ENCODE data around the gene PIK3R5.
A peak's percentile ranks its signal among the peaks of the same experiment; 100 is the strongest.
"Not testable (repeated sequence)": the region's sequence is repeated elsewhere in the genome, so short reads cannot be mapped to it uniquely, and the experiment has no call there.

The PIK3R5 gene

GRCh38 chr17:8887301-8887700, 78.2 kb downstream of the PIK3R5 start:
- no peaks in the 10 kb centered on the region for H3K4me1 ChIP-seq (ENCODE audit: insufficient read depth, low read length)
- no peak overlapping the region for H3K27ac ChIP-seq (ENCODE audit: low read length)
- TF ChIP-seq CTCF (IDR thresholded peaks at IDR 0.05; ENCODE audit: borderline replicate concordance, extremely low read depth, low read length, poor library complexity, severe bottlenecking) (no peak), EZH2 (IDR thresholded peaks at IDR 0.05; ENCODE audit: borderline replicate concordance, low read depth, low read length, severe bottlenecking) (no peak)
- DNase-seq (no peak), ATAC-seq (ENCODE audit: insufficient read depth, low read depth) (no peak)
- H3K9me3 ChIP-seq (ENCODE audit: insufficient read depth, low read length, severe bottlenecking), result no peaks in the 10 kb centered on the region
- peaks cover 74% of the 10 kb centered on the region for H3K36me3 ChIP-seq (ENCODE audit: insufficient read depth, low read length)
- no peak overlapping the region for H3K4me3 ChIP-seq (ENCODE audit: low read depth in 1 of 2, low read length in 2 of 2)
- no peak overlapping the region for H3K4me2 ChIP-seq (ENCODE audit: insufficient read depth, low read length)
- H3K79me2 ChIP-seq (ENCODE audit: insufficient read depth, low read length), result no peaks in the 10 kb centered on the region
- no peaks in the 10 kb centered on the region for H3K27me3 ChIP-seq (ENCODE audit: insufficient read depth, low read length, poor library complexity)
- H2AFZ ChIP-seq (ENCODE audit: low read depth, low read length), result no peak overlapping the region
- no peaks in the 10 kb centered on the region for H4K20me1 ChIP-seq (ENCODE audit: insufficient read depth, low read length)
- no peak overlapping the region for H3K9ac ChIP-seq (ENCODE audit: low read depth, low read length)

- TF ChIP-seq CTCF (IDR thresholded peaks at IDR 0.05; ENCODE audit: borderline replicate concordance, extremely low read depth, low read length, poor library complexity, severe bottlenecking) (no peak), EZH2 (IDR thresholded peaks at IDR 0.05; ENCODE audit: borderline replicate concordance, low read depth, low read length, severe bottlenecking) (no peak)
- H2AFZ ChIP-seq (ENCODE audit: low read depth, low read length), result no peak overlapping the region
- no peaks in the 10 kb centered on the region for H3K4me1 ChIP-seq (ENCODE audit: insufficient read depth, low read length)
- no peak overlapping the region for H3K4me2 ChIP-seq (ENCODE audit: insufficient read depth, low read length)
- no peaks in the 10 kb centered on the region for H4K20me1 ChIP-seq (ENCODE audit: insufficient read depth, low read length)
- peaks cover 81% of the 10 kb centered on the region for H3K36me3 ChIP-seq (ENCODE audit: insufficient read depth, low read length)
- no peaks in the 10 kb centered on the region for H3K9me3 ChIP-seq (ENCODE audit: insufficient read depth, low read length, severe bottlenecking)
- H3K79me2 ChIP-seq (ENCODE audit: insufficient read depth, low read length), result no peaks in the 10 kb centered on the region
- H3K9ac ChIP-seq (ENCODE audit: low read depth, low read length), result no peak overlapping the region
- no peaks in the 10 kb centered on the region for H3K27me3 ChIP-seq (ENCODE audit: insufficient read depth, low read length, poor library complexity)
- ATAC-seq (ENCODE audit: insufficient read depth, low read depth) (no peak), DNase-seq (no peak)
- peak overlapping the region; percentile 27; the same call in 1 of the 2 replicates for H3K27ac ChIP-seq (ENCODE audit: low read length)
- H3K4me3 ChIP-seq (ENCODE audit: low read depth in 1 of 2, low read length in 2 of 2), result no peak overlapping the region
Measured at GRCh38 chr17:8885967-8886684, 79.4 kb downstream of the PIK3R5 start.

DNA sequence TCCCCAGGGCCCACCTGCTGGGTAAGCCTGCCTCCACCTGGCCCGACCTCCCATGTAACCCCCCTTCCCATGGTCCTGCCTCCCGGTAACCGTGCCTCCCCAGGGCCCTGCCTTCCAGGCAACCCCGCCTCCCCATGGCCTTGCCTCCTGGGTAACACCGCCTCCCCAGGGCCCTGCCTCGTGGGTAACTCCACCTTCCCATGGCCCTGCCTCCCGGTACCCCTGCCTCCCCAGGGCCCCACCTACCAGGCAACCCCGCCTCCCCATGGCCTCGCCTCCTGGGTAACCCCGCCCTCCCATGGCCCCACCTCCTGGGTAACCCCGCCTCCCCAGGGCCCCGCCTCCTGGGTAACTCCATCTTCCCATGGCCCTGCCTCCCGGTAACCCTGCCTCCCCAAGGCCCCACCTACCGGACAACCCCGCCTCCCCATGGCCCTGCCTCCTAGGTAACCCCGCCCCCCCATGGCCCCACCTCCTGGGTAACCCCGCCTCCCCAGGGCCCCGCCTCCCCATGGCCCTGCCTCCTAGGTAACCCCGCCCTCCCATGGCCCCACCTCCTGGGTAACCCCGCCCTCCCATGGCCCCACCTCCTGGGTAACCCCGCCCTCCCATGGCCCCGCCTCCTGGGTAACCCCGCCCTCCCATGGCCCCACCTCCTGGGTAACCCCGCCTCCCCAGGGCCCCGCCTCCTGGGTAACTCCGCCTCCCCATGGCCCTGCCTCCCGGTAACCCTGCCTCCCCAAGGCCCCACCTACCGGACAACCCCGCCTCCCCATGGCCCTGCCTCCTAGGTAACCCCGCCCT, 80.1 kb downstream of the PIK3R5 start:
- H3K36me3 ChIP-seq (ENCODE audit: insufficient read depth, low read length), result peaks cover 83% of the 10 kb centered on the region
- DNase-seq, result peak; percentile 48
- H3K9ac ChIP-seq (ENCODE audit: low read depth, low read length); H3K27ac ChIP-seq (ENCODE audit: low read length); H3K4me2 ChIP-seq (ENCODE audit: insufficient read depth, low read length); H2AFZ ChIP-seq (ENCODE audit: low read depth, low read length); H4K20me1 ChIP-seq (ENCODE audit: insufficient read depth, low read length); H3K79me2 ChIP-seq (ENCODE audit: insufficient read depth, low read length); H3K4me1 ChIP-seq (ENCODE audit: insufficient read depth, low read length); H3K27me3 ChIP-seq (ENCODE audit: insufficient read depth, low read length, poor library complexity); H3K9me3 ChIP-seq (ENCODE audit: insufficient read depth, low read length, severe bottlenecking); H3K4me3 ChIP-seq (ENCODE audit: low read depth in 1 of 2, low read length in 2 of 2): not testable (repeated sequence)
- peak; percentile 62 for ATAC-seq (ENCODE audit: insufficient read depth, low read depth)

DNA sequence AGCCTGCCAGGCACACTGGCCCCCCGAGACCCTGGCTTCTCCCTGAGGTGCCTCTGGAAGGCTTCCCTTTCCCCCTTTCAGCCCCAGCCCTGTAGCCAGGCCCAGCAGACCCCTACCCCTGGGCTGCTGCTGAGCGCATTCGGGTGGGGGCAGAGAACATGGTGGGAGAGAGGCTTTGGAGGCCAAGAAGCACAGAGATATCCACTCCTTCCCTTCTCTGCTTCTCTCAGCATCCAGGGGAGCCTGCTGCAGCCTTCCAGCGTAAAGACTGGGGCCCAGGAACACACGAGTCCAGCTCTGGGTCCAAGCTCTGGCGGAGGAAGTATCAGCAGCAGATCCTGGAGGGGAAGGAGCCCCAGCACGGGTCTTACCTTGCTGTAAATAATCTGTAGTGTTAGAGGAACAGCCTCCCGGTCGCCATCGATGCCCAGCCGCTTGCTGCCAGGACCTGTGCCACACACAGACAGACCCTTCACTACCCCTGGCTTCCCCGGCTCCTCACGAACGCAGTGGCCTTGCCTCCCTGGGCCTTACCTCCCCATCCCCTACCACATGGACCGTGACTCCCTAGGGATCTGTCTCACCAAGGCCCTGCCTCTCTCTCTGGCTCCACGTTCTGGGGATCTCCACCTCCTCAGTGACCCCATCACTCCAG, 81.0 kb downstream of the PIK3R5 start:
- H3K27me3 ChIP-seq (ENCODE audit: insufficient read depth, low read length, poor library complexity), result no peaks in the 10 kb centered on the region

More for the DNA sequence above, 81.0 kb downstream of the PIK3R5 start:
- ATAC-seq (ENCODE audit: insufficient read depth, low read depth), result no peak
- no peaks in the 10 kb centered on the region for H3K9me3 ChIP-seq (ENCODE audit: insufficient read depth, low read length, severe bottlenecking)
- no peaks in the 10 kb centered on the region for H4K20me1 ChIP-seq (ENCODE audit: insufficient read depth, low read length)
- peaks cover 83% of the 10 kb centered on the region for H3K36me3 ChIP-seq (ENCODE audit: insufficient read depth, low read length)
- H3K9ac ChIP-seq (ENCODE audit: low read depth, low read length), result no peak overlapping the region
- no peaks in the 10 kb centered on the region for H3K79me2 ChIP-seq (ENCODE audit: insufficient read depth, low read length)
- no peak overlapping the region for H3K4me2 ChIP-seq (ENCODE audit: insufficient read depth, low read length)
- H2AFZ ChIP-seq (ENCODE audit: low read depth, low read length), result no peak overlapping the region
- DNase-seq, result no peak
- TF ChIP-seq EZH2 (IDR thresholded peaks at IDR 0.05; ENCODE audit: borderline replicate concordance, low read depth, low read length, severe bottlenecking), result no peak
- no peak for TF ChIP-seq CTCF (IDR thresholded peaks at IDR 0.05; ENCODE audit: borderline replicate concordance, extremely low read depth, low read length, poor library complexity, severe bottlenecking)
- H3K4me3 ChIP-seq (ENCODE audit: low read depth in 1 of 2, low read length in 2 of 2), result no peak overlapping the region
- 0 out of 2 replicates have a peak overlapping the region, but pooled peaks have one; percentile 3 for H3K27ac ChIP-seq (ENCODE audit: low read length)
- H3K4me1 ChIP-seq (ENCODE audit: insufficient read depth, low read length), result no peaks in the 10 kb centered on the region

Measured in DND-41 (cell line).